GM19467 (cell line): Measurements from ENCODE around the gene DIPK1C.

Source experiments
- ATAC-seq: cut with Tn5 transposase; IDR thresholded peaks from one replicate; pipeline ENCODE4 v1.9.1; 2021; ENCODE audit warnings: mild to moderate bottlenecking, moderate library complexity; ENCODE audit not compliant: unreplicated experiment

Gene DIPK1C

DNA sequence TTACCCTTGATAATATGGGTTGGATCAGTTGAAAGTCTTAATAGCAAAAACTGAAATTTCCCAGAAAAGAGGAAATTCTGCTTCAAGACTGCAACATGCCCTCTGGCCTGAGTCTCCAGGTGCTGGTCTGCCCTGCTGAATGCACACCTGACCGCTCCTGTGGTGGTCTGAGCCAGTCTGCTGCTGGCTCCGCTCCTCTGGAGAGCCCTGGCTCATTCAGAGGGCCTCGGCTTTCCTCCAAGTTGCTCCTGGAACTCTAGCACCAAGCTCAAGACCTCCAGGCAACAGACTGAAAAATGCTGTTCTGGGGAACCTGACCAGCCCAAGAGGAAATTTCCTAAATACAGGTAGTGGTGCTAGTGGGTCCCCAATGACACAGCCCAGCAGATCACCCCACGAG lies 64.8 kb downstream of the DIPK1C start:
- no peak for ATAC-seq

GRCh38 chr18:74390900-74391299 lies 66.2 kb downstream of the DIPK1C start:
- no peak for ATAC-seq

GRCh38 chr18:74389991-74390390 lies 67.1 kb downstream of the DIPK1C start:
- ATAC-seq: no peak

DNA sequence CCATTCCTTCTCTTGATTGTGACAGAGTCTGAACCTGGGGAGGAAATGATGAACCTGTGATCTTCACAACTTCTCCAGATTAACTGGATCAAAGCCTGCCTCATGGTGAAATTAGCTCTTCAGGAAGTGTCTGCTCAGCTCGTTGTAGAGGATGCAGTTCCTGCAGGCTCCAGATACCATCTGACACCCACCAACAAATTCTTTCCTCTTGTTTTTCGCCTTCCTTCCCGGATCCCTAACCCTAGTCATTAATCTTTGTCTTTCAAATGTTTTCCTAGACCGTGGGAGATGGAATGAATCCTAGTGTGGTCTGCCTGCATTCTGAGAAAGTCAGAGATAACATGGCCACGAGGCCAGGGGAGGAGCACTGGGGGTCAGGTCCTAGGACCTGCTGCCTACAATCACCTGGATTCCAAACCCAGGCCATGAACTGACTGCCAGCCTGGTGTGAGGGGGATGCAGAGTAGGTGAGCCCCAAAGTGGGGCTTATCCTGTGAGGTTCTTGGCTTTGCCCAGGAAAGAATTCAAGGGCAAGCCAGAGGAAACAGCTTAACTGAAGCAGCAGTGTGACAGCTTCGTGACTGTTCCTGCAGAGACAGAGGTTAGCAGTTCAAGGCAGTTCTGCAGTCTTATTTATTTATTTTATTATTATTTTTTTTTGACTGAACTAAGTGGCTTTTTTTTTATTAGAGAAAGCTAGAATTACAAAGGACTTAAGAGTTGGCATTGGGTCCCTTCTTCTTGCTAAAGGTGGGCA lies 67.8 kb downstream of the DIPK1C start:
- no peak for ATAC-seq

- no peak for ATAC-seq
Observed at GRCh38 chr18:74388227-74388626, 68.9 kb downstream of the DIPK1C start.

DNA sequence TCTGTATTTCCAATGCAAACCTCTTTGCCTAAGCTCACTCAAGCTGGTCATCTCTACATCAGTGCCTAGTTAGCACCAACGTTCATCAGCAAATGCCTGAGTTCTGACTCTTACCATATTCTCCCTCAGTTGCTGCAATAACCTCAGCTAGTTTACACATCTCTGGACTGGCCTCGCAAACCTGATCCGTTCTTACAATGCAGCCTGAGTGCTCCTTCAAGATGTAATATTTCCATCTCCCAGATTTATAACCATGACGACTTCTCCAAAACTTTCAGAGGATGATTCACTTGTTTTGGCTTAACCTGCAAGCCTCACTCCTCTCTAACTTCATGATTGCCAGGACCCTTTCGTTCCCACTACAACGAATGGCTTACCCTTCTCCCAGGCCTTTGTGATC lies 69.7 kb downstream of the DIPK1C start:
- no peak for ATAC-seq
